HUDEP-2 (cell line): ENCODE measurements around the gene ULK1.

ENCODE experiments used
- DNase-seq, 76 experiments: peaks; one replicate each; lab custom pipeline; 2025; ENCODE audit not compliant: unreplicated experiment in 76 of 76; lab: John Stamatoyannopoulos, UW

The ULK1 gene

DNA sequence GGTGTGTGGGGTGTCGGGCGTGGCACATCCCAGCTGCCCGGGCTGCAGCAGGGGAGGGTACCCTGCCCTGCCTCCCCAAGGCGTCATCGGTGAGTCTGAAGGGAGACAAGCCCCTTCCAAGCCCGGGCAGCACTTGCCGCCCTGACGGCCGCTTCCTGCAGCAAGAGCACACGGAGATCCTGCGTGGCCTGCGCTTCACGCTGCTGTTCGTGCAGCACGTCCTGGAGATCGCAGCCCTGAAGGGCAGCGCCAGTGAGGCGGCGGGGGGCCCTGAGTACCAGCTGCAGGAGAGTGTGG is 24.6 kb downstream of the ULK1 start:
- DNase-seq = no peak

- no peak for DNase-seq
Measured at GRCh38 chr12:131919366-131920156, 25.1 kb downstream of the ULK1 start.

DNA sequence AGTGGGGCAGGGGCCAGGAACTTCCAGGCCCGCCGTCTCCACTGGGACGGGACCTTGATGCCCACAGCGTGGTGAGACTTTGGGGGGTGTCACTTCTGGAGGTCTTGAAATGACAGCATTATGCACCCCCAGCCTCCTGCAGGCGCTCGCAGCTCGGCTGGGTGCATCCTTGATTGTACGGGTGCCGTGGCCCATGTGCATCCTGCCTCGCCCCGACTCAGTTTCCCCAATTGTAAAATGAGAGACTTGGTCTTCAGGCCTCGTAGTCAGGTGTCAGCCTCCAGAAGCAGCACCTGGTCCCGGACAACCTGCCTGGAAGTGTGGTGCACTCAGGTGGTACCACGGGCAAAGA is 25.7 kb downstream of the ULK1 start:
- DNase-seq = no peak

GRCh38 chr12:131920902-131921840 is 26.7 kb downstream of the ULK1 start:
- no peak for DNase-seq

DNA sequence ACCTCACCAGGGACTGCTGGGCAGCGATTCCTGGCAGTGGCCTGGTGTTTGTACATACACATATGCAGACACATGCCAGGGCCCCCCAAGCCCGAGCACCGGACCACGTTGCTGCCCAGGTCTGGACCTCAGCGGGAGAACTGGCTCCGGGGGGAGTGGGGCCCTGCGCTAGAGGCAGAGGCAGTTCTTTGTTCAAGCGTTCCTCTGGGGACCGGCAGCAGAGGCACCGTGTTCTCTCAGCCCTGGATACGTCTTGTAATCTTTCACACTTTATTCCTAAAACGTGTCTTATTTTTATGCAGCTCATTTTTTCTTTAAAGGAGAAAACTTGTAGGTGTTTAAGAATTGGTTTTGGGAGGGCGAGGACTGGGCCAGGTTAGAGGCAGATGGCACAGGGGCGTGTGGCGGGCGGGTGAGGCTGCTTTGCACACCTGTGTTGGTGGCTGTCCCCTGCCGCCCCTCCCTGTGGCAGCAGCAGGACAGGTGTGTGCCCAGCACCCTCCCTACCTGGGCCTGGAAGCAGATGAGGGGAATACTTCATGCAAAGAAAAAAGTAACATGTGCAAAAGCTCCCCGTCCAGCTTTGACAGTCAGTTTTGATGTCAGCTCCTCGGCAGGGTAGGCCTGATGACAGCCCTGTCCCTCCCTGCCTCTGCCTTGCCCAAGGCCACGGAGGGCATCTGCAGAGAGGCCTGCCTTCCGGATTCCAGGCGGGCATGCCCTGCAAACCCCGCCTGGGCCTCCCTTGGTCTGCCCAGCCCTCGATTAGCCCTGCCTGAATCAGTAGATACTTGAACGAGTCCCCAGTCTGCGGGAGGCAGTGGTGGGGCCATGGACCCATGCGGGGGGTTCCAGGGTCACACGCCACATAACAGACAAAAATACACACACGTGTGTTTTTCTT is 27.7 kb downstream of the ULK1 start:
- no peak for DNase-seq

- no peak for DNase-seq
Measured at GRCh38 chr12:131922772-131923171, 28.4 kb downstream of the ULK1 start.

DNA sequence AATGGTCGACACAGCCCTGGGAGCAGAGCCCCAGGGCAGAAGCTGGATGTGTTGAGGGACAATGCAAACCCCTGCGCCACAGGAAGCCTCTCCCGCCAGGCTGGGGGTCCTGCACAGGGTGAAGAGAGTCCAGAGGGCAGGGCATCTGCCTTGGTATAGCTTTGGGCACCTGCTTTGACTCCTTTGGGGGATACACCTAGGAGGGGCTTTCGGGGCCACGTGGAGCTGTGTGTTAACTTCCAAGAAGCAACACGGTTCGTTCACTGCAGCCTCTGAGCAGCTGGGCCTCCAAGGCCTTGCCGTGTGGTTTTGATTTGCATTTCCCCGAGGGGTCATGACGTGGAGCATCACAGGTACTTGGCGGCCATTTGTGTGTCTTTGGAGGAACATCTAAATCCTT is 28.8 kb downstream of the ULK1 start:
- DNase-seq = no peak

DNA sequence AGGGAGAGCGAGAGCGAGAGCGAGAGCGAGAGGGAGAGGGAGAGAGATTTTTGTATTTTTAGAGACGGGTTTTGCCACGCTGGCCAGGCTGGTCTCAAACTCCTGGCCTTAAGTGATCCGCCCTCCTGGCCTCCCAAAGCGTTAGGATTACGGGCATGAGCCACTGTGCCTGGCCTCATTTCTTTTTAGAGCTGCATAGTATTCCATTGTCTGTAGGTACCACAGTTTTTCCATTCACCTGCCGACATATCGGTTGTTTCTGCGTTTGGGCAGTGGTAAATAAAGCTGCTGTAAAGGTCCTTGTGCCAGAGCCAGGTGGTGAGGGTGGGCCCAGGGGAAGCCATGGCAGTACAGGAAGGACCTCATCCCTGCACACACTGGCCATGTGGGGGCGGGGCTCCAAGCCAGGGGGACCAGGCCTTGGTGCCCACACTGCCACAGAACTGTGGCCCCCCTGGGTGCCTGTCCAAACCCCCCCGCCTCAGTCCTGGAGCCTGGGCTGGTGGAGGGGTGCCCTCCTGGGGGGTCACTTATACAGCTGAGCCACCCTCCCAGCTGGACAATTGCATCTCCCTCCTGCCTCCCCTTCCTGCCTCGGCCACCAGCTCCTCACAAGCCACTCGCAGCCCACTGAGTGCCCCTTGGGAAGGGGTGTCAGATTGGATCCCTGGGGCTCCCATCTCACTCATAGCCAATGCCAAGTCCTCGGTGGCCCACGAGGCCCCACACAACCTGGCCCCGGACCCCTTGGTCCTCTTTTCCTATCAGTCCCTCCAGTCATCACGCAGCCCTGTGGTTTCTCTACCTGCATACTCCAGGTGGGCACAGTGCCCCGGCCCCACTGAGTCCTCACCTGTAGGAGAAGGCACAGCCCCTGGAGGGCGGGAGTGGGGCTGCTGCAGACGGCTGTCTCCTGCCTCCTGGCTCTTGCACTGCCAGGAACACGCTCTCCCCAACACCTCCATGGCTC is 33.0 kb downstream of the ULK1 start:
- no peak for DNase-seq

DNA sequence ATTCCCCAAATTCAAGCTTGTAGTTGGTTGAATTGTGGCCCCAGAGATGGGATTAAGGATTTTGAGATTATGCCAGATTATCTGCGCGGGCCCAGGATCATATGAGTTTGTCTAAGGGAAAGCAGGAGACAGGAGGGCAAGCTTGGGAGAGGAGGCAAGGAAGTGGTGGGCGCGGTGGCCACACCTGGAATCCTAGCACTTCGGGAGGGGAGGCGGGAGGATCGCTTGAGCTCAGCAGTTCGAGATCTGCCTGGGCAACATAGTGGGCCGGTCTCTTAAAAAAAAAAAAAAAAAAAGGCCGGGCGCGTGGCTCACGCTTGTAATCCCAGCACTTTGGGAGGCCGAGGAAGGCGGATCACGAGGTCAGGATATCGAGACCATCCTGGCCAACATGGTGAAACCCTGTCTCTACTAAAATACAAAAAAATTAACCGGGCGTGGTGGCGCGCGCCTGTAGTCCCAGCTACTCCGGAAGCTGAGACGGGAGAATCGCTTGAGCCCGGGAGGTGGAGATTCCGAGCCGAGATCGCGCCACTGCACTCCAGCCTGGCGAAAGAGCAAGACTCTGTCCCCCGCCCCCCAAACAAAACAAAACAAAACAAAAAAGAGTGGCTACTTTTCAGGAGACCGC is 33.8 kb downstream of the ULK1 start:
- peak in 18 of 76 experiments; percentile 17 to 54 (median 34) for DNase-seq

DNA sequence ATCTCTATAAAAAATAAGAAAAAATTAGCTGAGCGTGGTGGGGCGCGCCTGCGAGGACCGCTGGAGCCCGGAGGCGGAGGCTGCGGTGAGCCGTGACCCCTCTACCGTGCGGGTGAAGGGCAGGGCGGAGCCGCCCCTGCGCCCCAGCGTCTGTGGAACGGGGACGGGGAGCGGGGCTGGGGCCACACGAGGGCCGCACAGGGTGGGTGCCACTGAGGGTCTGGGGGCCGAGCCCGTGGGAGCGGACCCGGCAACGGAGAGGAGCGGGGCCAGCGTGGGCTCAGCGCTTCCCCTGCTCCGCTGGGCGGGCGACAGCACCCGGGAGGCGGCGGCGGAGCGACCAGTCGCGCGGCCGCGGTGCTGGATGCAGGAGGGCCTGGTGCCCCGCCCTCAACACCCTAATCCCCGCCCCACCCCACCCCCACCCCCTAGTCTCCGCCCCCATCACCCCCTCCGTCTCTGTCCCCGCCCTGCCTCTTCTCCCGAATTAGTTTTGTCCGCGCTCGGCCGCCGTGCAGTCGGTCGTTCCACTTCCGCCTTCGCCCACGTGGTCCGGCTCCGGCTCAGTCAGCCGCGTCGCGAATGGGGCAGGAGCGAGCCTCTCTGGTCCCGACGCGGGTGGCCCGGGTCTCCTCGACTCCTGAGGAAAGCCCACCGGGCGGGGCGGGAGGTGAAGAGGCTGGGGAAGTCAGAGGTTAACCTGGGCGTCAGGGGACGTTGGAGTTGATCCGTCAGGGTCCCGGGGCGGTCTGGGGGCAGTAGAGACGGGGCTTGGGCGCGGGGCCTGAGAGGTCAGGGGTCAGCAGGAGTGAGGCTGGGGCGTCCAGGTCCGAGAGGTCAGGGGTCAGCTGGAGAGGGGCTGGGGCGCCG is 34.5 kb downstream of the ULK1 start, which contains the start of gene PUS1:
PUS1 (plus strand) TSS at position 566 of the 870 bp plus-strand sequence. CDS start 447 bp downstream, outside the sequence.
- DNase-seq = peak in 75 of 76 experiments; percentile 6 to 94 (median 85)

DNA sequence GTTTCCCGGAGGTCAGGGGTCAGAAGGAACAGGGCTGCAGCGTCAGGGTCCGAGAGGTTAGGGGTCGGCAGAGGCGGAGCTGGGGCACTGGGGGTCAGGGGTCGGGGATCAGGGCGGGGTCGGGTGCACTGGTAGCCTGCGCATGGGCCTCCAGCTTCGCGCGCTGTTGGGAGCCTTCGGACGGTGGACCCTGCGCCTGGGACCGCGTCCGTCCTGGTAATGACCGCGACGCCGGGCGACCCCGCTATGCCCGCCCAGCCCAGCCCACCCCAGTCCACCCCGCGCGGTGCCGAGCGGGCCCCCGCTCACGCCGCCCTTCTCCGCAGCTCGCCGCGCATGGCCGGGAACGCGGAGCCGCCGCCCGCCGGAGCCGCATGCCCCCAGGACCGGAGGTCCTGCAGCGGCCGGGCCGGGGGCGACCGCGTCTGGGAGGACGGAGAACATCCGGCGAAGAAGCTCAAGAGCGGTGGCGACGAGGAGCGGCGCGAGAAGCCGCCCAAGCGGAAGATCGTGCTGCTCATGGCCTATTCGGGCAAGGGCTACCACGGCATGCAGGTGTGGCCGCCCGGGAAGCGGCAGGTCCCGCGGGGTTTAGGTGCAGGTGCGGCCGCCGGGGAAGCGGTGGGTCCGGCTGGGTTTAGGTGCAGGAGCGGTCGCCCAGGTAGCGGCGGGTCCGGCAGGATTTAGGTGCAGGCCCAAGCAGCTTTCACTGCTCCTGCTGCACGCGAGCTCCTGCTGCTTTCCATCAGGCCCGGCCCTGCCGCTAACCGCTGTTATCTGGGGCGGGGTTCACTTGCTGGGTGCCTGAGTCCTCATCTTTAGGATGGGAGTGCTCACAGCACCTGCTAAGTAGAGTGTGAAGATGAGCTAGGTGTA is 35.4 kb downstream of the ULK1 start:
- peak in 61 of 76 experiments; percentile 2 to 64 (median 44) for DNase-seq

- DNase-seq = no peak
Measured at GRCh38 chr12:131930510-131930909, 36.1 kb downstream of the ULK1 start.

DNA sequence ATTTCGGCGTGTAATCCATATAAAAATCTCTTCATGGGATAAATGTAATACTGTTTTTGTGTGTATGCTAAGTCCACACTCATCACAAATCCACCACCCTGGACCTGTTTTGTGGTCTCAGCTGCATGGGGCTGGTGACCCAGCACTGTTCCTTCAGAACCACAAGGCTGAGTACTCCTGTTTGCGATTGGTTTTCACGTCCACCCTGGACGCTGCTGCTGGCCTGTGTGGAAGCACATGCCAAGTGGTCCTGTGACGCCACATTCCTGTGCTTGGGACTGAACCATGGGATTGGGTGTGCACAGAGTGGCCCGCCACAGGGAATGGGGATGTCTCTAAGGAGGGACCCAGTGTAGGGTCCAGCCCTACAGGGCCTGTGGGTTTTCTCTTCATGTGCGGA is 39.0 kb downstream of the ULK1 start:
- DNase-seq = no peak

GRCh38 chr12:131934535-131934934 is 40.1 kb downstream of the ULK1 start:
- DNase-seq = no peak

GRCh38 chr12:131938082-131938481 is 43.7 kb downstream of the ULK1 start:
- no peak for DNase-seq

DNA sequence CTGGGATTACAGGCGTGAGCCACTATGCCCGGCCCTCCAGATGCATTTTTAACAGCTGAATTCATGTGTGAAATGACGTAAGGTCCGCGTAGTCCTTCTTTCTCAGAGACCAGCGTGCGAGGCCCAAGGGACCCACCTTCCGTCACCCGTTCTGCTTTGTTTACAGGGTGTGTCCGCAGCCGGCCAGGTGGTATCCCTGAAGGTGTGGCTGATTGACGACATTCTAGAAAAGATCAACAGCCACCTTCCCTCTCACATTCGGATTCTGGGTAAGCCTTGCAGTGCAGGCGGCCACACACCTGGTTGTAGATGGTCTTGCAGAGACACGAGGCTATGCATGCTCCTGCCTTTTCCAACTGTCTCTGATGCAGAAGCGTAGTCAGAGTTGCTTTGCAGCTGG is 44.6 kb downstream of the ULK1 start:
- no peak for DNase-seq

DNA sequence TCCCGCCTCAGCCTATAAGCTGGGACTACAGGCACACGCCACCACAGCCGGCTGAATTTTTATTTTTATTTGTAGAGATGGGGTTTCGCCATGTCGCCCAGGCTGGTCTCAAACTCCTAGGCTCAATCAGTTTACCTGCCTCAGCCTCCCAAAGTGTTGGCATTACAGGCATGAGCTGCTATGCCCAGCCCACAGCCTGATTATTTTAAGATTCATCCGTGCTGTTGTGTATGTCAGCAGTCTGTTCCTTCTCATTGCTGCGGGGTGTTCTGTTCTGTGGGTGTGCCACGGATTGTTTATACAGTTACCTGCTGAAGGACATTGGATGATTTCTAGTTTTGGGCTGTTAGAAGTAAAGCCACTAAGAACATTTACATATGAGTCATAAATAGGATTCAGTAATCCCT is 45.7 kb downstream of the ULK1 start:
- no peak for DNase-seq
